ENCODE measurements around the gene MARCHF5.
A peak's percentile ranks its signal among the peaks of the same experiment; 100 is the strongest.

Gene MARCHF5

GRCh38 chr10:92290837-92291615, at the start of gene MARCHF5, which contains the start of gene CPEB3:
Gene MARCHF5, plus strand, starts transcription at chr10:92291167. Its CDS starts 328 bp downstream, at chr10:92291495.
Gene CPEB3, minus strand, starts transcription at chr10:92291078. Its CDS starts 50,728 bp downstream, at chr10:92240350.
- peak; percentile 80 to 82 for DNase-seq (ENCODE audit: low read depth in 2 of 2)

GRCh38 chr10:92241501-92241900, 49.5 kb upstream of the MARCHF5 start:
- no peak for DNase-seq (ENCODE audit: low read depth in 2 of 2)

DNA sequence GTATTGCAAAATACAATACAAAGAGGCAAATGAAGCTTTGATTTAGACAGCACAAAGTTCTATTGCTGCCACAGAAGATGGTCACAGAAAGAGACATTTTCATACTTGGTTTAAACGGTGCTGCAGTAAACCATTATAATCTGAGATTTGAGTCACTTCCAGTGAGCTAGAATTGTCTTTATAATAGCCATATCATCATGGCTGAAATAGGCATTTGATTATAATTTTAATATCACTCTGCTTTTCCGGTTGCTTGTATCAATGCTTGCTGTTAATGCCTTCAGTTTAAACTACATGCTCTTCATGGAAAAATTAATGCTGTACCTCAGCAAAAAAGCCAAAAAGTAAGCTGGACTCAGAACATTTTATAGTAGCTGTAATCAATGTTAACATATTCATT, 48.6 kb upstream of the MARCHF5 start:
- DNase-seq (ENCODE audit: low read depth in 2 of 2): no peak

GRCh38 chr10:92242910-92243671, 47.9 kb upstream of the MARCHF5 start:
- DNase-seq (ENCODE audit: low read depth in 2 of 2): no peak

GRCh38 chr10:92244796-92245195, 46.2 kb upstream of the MARCHF5 start:
- no peak for DNase-seq (ENCODE audit: low read depth in 2 of 2)

- no peak for DNase-seq (ENCODE audit: low read depth in 2 of 2)
Measured at GRCh38 chr10:92248566-92248965, 42.4 kb upstream of the MARCHF5 start.

GRCh38 chr10:92263396-92263795, 27.6 kb upstream of the MARCHF5 start:
- no peak for DNase-seq (ENCODE audit: low read depth in 2 of 2)

DNA sequence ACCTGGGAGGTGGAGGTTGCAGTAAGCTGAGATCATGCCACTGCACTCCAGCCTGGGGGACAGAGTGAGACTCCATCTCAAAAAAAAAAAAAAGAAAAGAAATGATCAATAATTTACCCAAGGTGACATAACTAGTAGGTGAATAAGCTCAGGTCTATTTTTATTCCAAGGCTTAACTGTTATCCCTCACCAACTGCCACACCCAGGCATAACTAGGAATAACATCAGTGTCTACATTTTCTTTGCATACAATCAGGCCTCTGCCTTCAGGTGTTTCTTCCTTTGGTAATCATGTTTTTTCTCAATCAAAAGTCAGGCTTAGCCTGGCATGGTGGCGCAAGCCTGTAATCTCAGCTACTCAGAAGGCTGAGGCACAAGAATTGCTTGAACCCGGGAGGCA, 26.7 kb upstream of the MARCHF5 start:
- DNase-seq (ENCODE audit: low read depth in 2 of 2): no peak

DNA sequence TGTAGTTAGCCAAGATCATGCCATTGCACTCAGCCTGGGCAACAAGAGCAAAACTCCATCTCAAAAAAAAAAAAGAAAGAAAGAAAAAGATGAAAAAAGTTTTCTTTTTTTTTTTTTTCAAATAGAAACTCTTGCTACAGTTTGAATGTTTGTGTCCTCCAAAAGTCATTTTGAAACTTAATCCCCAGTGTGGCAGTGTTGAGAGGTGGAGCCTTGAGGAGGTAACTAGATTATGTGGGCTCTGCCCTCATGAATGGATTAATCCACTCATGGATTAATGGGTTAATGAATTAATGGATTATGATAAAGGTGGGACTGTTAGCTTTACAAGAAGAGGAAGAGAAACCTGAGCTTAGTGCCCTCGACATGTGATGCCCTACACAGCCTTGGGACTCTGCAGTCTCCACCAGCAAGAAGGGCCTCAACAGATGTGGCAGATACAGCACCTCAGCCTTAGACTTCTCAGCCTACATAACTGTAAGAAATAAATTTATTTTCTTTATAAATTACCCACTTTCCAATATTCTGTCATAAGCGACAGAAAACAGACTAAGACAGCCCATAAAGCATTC, 25.2 kb upstream of the MARCHF5 start:
- no peak for DNase-seq (ENCODE audit: low read depth in 2 of 2)

DNA sequence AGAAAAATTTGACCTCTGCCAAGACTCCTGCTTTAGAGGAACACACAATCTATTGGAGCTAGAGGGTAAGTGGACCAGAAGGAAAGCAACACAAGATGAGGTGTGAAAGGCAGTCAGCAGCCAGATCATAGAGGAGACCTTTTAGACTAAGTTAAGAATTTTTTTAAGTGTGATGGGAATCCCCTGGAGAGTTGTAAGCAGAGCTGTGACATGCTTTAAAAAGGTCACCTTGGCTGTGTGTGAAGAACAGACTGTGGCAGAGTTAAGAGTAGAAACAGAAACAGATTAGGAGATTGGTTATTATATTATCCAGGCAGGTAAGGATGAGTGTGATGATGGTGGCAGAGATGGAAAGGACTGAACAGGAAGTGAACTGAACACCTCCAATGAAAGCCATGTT, 23.6 kb upstream of the MARCHF5 start:
- no peak for DNase-seq (ENCODE audit: low read depth in 2 of 2)

GRCh38 chr10:92268748-92269147, 22.2 kb upstream of the MARCHF5 start:
- no peak for DNase-seq (ENCODE audit: low read depth in 2 of 2)

DNA sequence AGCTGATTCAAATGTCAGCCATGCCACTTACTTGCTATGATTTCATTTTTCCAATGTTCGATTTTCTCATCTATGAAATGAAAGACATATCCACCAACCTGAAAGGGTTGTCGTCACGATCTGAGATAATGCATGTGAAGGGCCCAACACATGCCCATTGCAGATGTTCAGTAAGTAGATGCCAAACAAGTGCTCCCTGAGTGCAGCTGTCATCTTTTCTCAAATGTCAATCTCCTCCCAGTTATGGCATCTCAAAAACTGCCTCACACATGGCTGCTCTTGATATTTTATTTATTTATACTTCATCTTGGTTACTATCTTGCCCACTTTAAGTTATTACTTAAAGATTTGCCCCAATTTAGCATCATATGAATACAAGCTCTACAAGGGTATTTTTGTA, 16.9 kb upstream of the MARCHF5 start:
- no peak for DNase-seq (ENCODE audit: low read depth in 2 of 2)

DNA sequence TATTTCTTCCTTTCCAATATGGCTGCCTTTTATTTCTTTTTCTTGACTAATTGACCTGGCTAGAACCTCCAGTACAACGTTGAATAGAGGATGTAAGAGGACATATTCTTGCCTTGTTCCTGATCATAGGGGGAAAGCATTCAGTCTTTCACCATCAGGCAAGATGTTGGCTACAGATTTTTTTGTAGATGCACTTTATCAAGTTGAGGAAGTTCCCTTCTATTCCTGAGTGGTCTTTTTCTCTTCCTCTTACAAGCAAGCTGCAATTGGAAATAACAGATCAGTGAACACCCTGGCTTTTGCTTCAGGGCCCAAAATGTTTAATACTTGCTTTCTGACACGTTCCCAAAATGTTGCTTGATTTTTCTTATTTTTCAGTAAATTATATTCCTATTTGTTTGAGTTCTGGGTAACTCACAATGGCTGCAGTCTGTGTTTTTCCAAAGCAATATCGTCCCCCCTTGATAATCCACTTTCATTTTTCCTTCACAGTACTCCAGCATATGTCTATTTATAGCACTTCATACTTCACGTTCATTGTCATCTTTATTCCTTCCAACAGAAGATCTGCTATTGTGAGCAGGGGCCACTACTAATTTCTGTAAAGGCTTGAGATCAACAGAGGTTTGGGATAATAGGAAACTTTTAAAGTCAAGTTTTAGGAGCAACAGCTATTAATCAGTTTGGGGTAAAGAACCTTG, 11.8 kb upstream of the MARCHF5 start:
- no peak for DNase-seq (ENCODE audit: low read depth in 2 of 2)

- no peak for DNase-seq (ENCODE audit: low read depth in 2 of 2)
Measured at GRCh38 chr10:92284112-92284704, 6.8 kb upstream of the MARCHF5 start.

GRCh38 chr10:92290076-92290836, 711 bp upstream of the MARCHF5 start:
- DNase-seq (ENCODE audit: low read depth in 2 of 2): peak in 1 of 2 donors; percentile 8

- no peak for DNase-seq (ENCODE audit: low read depth in 2 of 2)
Measured at GRCh38 chr10:92291616-92291865, 574 bp downstream of the MARCHF5 start.

- no peak for DNase-seq (ENCODE audit: low read depth in 2 of 2)
Measured at GRCh38 chr10:92291921-92292845, 1.2 kb downstream of the MARCHF5 start.

DNA sequence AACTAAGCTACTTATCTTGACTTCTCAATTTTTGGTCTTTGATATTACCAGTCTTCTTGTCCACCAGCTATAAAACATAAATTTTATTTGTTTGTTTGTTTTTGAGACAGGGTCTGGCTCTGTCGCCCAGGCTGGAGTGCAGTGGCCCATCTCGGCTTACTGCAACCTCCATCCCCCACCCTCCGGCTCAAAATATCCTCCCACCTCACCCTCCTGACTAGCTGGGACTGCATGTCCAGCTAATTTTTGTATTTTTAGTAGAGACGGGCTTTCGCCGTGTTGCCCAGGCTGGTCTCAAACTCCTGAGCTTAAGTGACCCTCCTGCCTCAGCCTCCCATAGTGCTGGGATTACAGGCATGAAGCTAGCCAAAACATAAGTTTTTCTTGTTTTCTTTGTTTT, 7.5 kb downstream of the MARCHF5 start:
- no peak for DNase-seq (ENCODE audit: low read depth in 2 of 2)

DNA sequence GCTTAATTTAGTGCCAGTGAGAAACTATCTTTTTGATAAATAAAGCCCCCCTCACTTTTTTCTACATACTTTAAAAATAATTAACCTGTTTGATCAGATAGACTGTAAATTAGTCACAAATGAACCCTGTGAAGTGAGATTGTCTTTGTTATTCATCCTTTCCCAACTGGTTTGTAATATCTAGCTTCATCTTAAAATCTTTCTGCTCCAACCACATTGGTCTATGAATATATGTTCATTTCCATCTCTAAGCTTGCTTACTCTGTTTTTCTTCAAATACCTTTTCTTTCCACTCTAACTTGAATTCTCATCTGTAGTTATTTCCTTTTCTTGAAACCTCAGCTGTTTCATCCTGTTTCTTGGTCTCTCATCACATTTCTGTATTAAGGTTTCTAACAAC, 12.1 kb downstream of the MARCHF5 start:
- DNase-seq (ENCODE audit: low read depth in 2 of 2): no peak

DNA sequence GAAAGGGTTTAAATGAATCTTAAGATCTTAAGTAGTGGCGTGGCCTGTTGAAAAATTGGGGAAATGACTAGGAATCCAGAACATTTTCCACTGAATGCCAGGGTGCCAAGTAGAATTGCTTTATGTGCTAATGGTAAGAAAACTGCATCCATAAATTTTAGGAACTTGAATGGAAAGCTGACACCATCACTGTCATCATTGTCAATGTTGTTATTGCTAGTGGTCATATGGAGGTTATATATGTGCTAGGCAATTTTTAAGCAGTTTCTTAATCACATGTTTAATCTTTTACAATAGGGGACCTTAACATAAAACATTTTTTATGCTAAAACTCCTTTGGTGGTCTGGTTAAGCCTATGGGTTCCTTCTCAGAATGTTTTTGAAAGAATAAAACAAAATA, 13.1 kb downstream of the MARCHF5 start:
- no peak for DNase-seq (ENCODE audit: low read depth in 2 of 2)

Measured in stimulated activated CD8-positive, alpha-beta memory T cell treated with anti-CD3 and anti-CD28 coated beads, Interleukin-15, amount 100 ng/mL, for 4 hours (primary cell).